Mesothelial cell of epicardium (in vitro differentiated cells): ENCODE results near the gene INPP5J. TPM values are rescaled to one million over a fixed set of nuclear protein-coding genes. Genes with fewer than 3 reads are reported as not detected.

Experiments
- DNase-seq, 2 experiments: peaks; one replicate each; pipeline ENCODE4 v3.0.0; 2021; ENCODE audit warnings: low spot score in 2 of 2; ENCODE audit not compliant: unreplicated experiment in 2 of 2
- H3K27ac Mint-ChIP-seq: 2 replicates; pipeline ENCODE4 v1.8.0; 2021; ENCODE audit warnings: mixed read lengths
- H3K27me3 Mint-ChIP-seq: 2 replicates; pipeline ENCODE4 v1.8.0; 2021; ENCODE audit warnings: low read depth, mixed read lengths
- H3K36me3 Mint-ChIP-seq: 2 replicates; pipeline ENCODE4 v1.8.0; 2021; ENCODE audit warnings: mixed read lengths
- H3K4me1 Mint-ChIP-seq: 2 replicates; pipeline ENCODE4 v1.8.0; 2021; ENCODE audit warnings: mixed read lengths
- H3K4me3 Mint-ChIP-seq: 2 replicates; pipeline ENCODE4 v1.8.0; 2021; ENCODE audit warnings: mild to moderate bottlenecking, moderate library complexity, mixed read lengths
- H3K9me3 Mint-ChIP-seq: 2 replicates; pipeline ENCODE4 v1.8.0; 2021; ENCODE audit warnings: mixed read lengths
- CTCF ChIP-seq: fragments of 200-600 bp; sonication (generic); IDR thresholded peaks from one replicate; pipeline ENCODE4 v1.5.0; 2021; ENCODE audit warnings: antibody characterized with exemption; ENCODE audit not compliant: unreplicated experiment
- microRNA-seq: library from miRNA; unstranded; fragments of <30 nt; microRNA quantifications from one replicate; pipeline ENCODE4 v1.2.0, GENCODE V29; 2021; ENCODE audit warnings: inconsistent platforms, mixed read lengths
- total RNA-seq: library from RNA; stranded (reverse); gene quantifications from 3 replicates; pipeline ENCODE4 v1.2.1, GENCODE V29; 2021

The INPP5J gene
- total RNA-seq, 1 donor from 2014 or later, result 8.6 TPM

- no peak for DNase-seq
- peaks cover 11% of the 10 kb centered on the region for H3K4me1 Mint-ChIP-seq
- no peak overlapping the region for H3K27ac Mint-ChIP-seq
- H3K4me3 Mint-ChIP-seq, result no peak overlapping the region
- H3K9me3 Mint-ChIP-seq, result peaks cover 3% of the 10 kb centered on the region
- H3K36me3 Mint-ChIP-seq, result peaks cover 17% of the 10 kb centered on the region
- H3K27me3 Mint-ChIP-seq, result no peaks in the 10 kb centered on the region
- TF ChIP-seq CTCF, result no peak
Observed at GRCh38 chr22:31179345-31179744, 56.6 kb downstream of the INPP5J start.

- DNase-seq, result no peak
- H3K27ac Mint-ChIP-seq, result no peak overlapping the region
- no peak overlapping the region for H3K4me3 Mint-ChIP-seq
- H3K27me3 Mint-ChIP-seq, result no peaks in the 10 kb centered on the region
- no peak for TF ChIP-seq CTCF
- H3K4me1 Mint-ChIP-seq, result no peaks in the 10 kb centered on the region
- peaks cover 3% of the 10 kb centered on the region for H3K9me3 Mint-ChIP-seq
- peaks cover 33% of the 10 kb centered on the region for H3K36me3 Mint-ChIP-seq
Observed at GRCh38 chr22:31184015-31184414, 61.2 kb downstream of the INPP5J start.

Small RNA genes within 50 kb of the gene (microRNA-seq; reads per million reads assigned to microRNA genes)
- 8.8 reads per million, percentile 29 among the genes with 10 or more reads in this experiment for gene MIR3928

Other genes with a start within 250 kb of the INPP5J start
- gene MORC2, start 154.2 kb upstream of the INPP5J start, total RNA-seq, result 39.0 to 45.1 TPM (median 41.2 TPM) in 3 replicates
- gene TUG1, start 153.7 kb upstream of the INPP5J start, total RNA-seq, result 177 to 183 TPM (median 180 TPM) in 3 replicates
- 67.0 to 72.7 TPM (median 72.2 TPM) in 3 replicates for gene SMTN, start 41.6 kb upstream of the INPP5J start, total RNA-seq
- gene SELENOM, start 15.4 kb upstream of the INPP5J start, total RNA-seq, result 38.8 to 40.9 TPM (median 39.7 TPM) in 3 replicates
- gene PLA2G3, start 17.5 kb downstream of the INPP5J start, total RNA-seq, result 0.11 to 0.29 TPM (median 0.20 TPM) in 3 replicates
- gene RNF185, start 37.2 kb downstream of the INPP5J start, total RNA-seq, result 27.4 to 28.6 TPM (median 27.8 TPM) in 3 replicates
- gene LIMK2, start 89.3 kb downstream of the INPP5J start, total RNA-seq, result 109 to 121 TPM (median 117 TPM) in 3 replicates
- 16.9 to 19.1 TPM (median 17.4 TPM) in 3 replicates for gene PIK3IP1, start 169.5 kb downstream of the INPP5J start, total RNA-seq
- 70.9 to 73.6 TPM (median 71.7 TPM) in 3 replicates for gene PATZ1, start 223.4 kb downstream of the INPP5J start, total RNA-seq